Colonic mucosa (tissue), 4 donors: ENCODE data around the gene ABLIM1. TPM values are rescaled to one million over a fixed set of nuclear protein-coding genes. Genes with fewer than 3 reads are reported as not detected.

ENCODE experiments used
- DNase-seq: peaks from one replicate; pipeline ENCODE4 v3.0.0-alpha.2; 2020
- H3K27ac ChIP-seq: fragments of 200-600 bp; one replicate; pipeline ENCODE4 v1.8.0; 2021
- H3K27me3 ChIP-seq: fragments of 200-600 bp; one replicate; pipeline ENCODE4 v1.8.0; 2021
- H3K36me3 ChIP-seq: fragments of 200-600 bp; one replicate; pipeline ENCODE4 v1.8.0; 2021
- H3K4me1 ChIP-seq: fragments of 200-600 bp; one replicate; pipeline ENCODE4 v1.8.0; 2021; ENCODE audit warnings: mild to moderate bottlenecking
- H3K4me3 ChIP-seq: fragments of 200-600 bp; one replicate; pipeline ENCODE4 v1.8.0; 2021
- H3K9ac ChIP-seq, 2 donors: one replicate each; pipeline ENCODE4 v1.7.0; 2013; ENCODE audit warnings: control low read depth in 2 of 2, low read depth in 2 of 2, low read length in 2 of 2
- H3K9me3 ChIP-seq: fragments of 200-600 bp; one replicate; pipeline ENCODE4 v1.8.0; 2021
- CTCF ChIP-seq: fragments of 200-600 bp; IDR thresholded peaks from one replicate; pipeline ENCODE4 v1.8.0; 2022; ENCODE audit warnings: antibody characterized with exemption, mild to moderate bottlenecking
- intact Hi-C: fragments of 100-400 bp; cut with DNase I; formaldehyde crosslinking; loops from one replicate; pipeline ENCODE4 v1.14.1; 2022
- total RNA-seq, 2 donors: library from RNA; stranded (reverse); fragmentation: NEBNext Ultra II Directional in 1 of 2; extraction: Animal tissue kit (Norgen Biotek cat#: 25700) in 1 of 2; gene quantifications; one replicate each; pipeline ENCODE4 v1.2.1, GENCODE V29; 2021
- donor health status: healthy.
- donor health status: DM: no; HTN: no; CAD: no.
- donor health status: DM: no; HTN: no; CAD: no.

ABLIM1 gene
- total RNA-seq, 2 donors from 2014 or later, result 118 to 131 TPM

GRCh38 chr10:114650266-114650665 is 7.8 kb downstream of the ABLIM1 start:
- Histone ChIP-seq H3K4me3 (no peak overlapping the region), H3K27me3 (no peaks in the 10 kb centered on the region), H3K9me3 (no peaks in the 10 kb centered on the region), H3K27ac (no peak overlapping the region), H3K4me1 (peaks cover 30% of the 10 kb centered on the region), H3K9ac (no peak overlapping the region), H3K36me3 (no peaks in the 10 kb centered on the region)
- TF ChIP-seq CTCF, result no peak
- no peak for DNase-seq
- intact Hi-C loops, result no loop called here

GRCh38 chr10:114649217-114649903 is 8.7 kb downstream of the ABLIM1 start:
- no peaks in the 10 kb centered on the region for H3K36me3 ChIP-seq
- peaks cover 34% of the 10 kb centered on the region for H3K4me1 ChIP-seq
- no peaks in the 10 kb centered on the region for H3K9me3 ChIP-seq
- peak; percentile 47 for DNase-seq
- no peak for TF ChIP-seq CTCF
- no peaks in the 10 kb centered on the region for H3K27me3 ChIP-seq
- no peak overlapping the region for H3K4me3 ChIP-seq
- H3K27ac ChIP-seq, result no peak overlapping the region
- intact Hi-C loops, result loop anchor here (10.0 kb wide), 1 partner anchor 45 kb away; no protein-coding TSS in a partner anchor
- H3K9ac ChIP-seq, result no peak overlapping the region

GRCh38 chr10:114648368-114648767 is 9.7 kb downstream of the ABLIM1 start:
- no peak for TF ChIP-seq CTCF
- no peak overlapping the region for H3K4me3 ChIP-seq
- no peaks in the 10 kb centered on the region for H3K9me3 ChIP-seq
- no peaks in the 10 kb centered on the region for H3K36me3 ChIP-seq
- peaks cover 29% of the 10 kb centered on the region for H3K4me1 ChIP-seq
- intact Hi-C loops, result loop anchor here (10.0 kb wide), 1 partner anchor 46 kb away; no protein-coding TSS in a partner anchor
- DNase-seq, result peak; percentile 46
- no peak overlapping the region for H3K9ac ChIP-seq
- H3K27ac ChIP-seq, result no peak overlapping the region
- H3K27me3 ChIP-seq, result no peaks in the 10 kb centered on the region

- no peak overlapping the region for H3K27ac ChIP-seq
- no peaks in the 10 kb centered on the region for H3K27me3 ChIP-seq
- no peaks in the 10 kb centered on the region for H3K36me3 ChIP-seq
- no peak for TF ChIP-seq CTCF
- no peak overlapping the region for H3K9ac ChIP-seq
- peaks cover 29% of the 10 kb centered on the region for H3K4me1 ChIP-seq
- H3K4me3 ChIP-seq, result no peak overlapping the region
- intact Hi-C loops, result loop anchor here (10.0 kb wide), 1 partner anchor 47 kb away; no protein-coding TSS in a partner anchor
- DNase-seq, result no peak
- no peaks in the 10 kb centered on the region for H3K9me3 ChIP-seq
These were observed 10.4 kb downstream of the ABLIM1 start for GRCh38 chr10:114647545-114648138.

GRCh38 chr10:114646426-114646825 is 11.6 kb downstream of the ABLIM1 start:
- TF ChIP-seq CTCF, result no peak
- Histone ChIP-seq H3K9ac (no peak overlapping the region), H3K36me3 (no peaks in the 10 kb centered on the region), H3K4me3 (no peak overlapping the region), H3K9me3 (no peaks in the 10 kb centered on the region), H3K27me3 (no peaks in the 10 kb centered on the region), H3K27ac (peak overlapping the region; percentile 39), H3K4me1 (peaks cover 24% of the 10 kb centered on the region)
- intact Hi-C loops, result loop anchor here (10.0 kb wide), 1 partner anchor 48 kb away; no protein-coding TSS in a partner anchor
- DNase-seq, result no peak
